Middle frontal gyrus (tissue), 1 donor: ENCODE data around the gene CCDC3.
"Not testable (repeated sequence)": the region's sequence is repeated elsewhere in the genome, so short reads cannot be mapped to it uniquely, and the experiment has no call there.

Experiments
- DNase-seq: peaks from one replicate; pipeline ENCODE4 v3.0.0-alpha.2; 2015; ENCODE audit warnings: low spot score; ENCODE audit errors: extremely low spot score

The CCDC3 gene

GRCh38 chr10:12892924-12893323 lies 108.6 kb downstream of the CCDC3 start:
- no peak for DNase-seq

- DNase-seq = no peak
These were observed 110.6 kb downstream of the CCDC3 start for GRCh38 chr10:12890958-12891357.

- DNase-seq = no peak
These were observed 113.0 kb downstream of the CCDC3 start for GRCh38 chr10:12888470-12888869.

GRCh38 chr10:12887780-12888179 lies 113.7 kb downstream of the CCDC3 start:
- DNase-seq = no peak

GRCh38 chr10:12884851-12885250 lies 116.7 kb downstream of the CCDC3 start:
- no peak for DNase-seq

GRCh38 chr10:12880423-12880822 lies 121.1 kb downstream of the CCDC3 start:
- no peak for DNase-seq

- no peak for DNase-seq
These were observed 124.4 kb downstream of the CCDC3 start for GRCh38 chr10:12877150-12877549.

- DNase-seq = peak; percentile 14
These were observed 125.2 kb downstream of the CCDC3 start for GRCh38 chr10:12876266-12876665.

GRCh38 chr10:12875100-12875499 lies 126.4 kb downstream of the CCDC3 start:
- peak; percentile 31 for DNase-seq

- DNase-seq = no peak
These were observed 127.0 kb downstream of the CCDC3 start for GRCh38 chr10:12874501-12874900.

- no peak for DNase-seq
These were observed 128.3 kb downstream of the CCDC3 start for GRCh38 chr10:12873172-12873571.

GRCh38 chr10:12872577-12872976 lies 128.9 kb downstream of the CCDC3 start:
- DNase-seq = no peak

- no peak for DNase-seq
These were observed 132.1 kb downstream of the CCDC3 start for GRCh38 chr10:12869427-12869826.

- no peak for DNase-seq
These were observed 133.3 kb downstream of the CCDC3 start for GRCh38 chr10:12868229-12868628.

- DNase-seq = not testable (repeated sequence)
These were observed 136.0 kb downstream of the CCDC3 start for GRCh38 chr10:12865515-12865914.

GRCh38 chr10:12862459-12862858 lies 139.1 kb downstream of the CCDC3 start:
- DNase-seq = no peak

GRCh38 chr10:12854988-12855387 lies 146.5 kb downstream of the CCDC3 start:
- DNase-seq = no peak

GRCh38 chr10:12852687-12853086 lies 148.8 kb downstream of the CCDC3 start:
- no peak for DNase-seq

- DNase-seq = no peak
These were observed 152.0 kb downstream of the CCDC3 start for GRCh38 chr10:12849319-12850181.

- no peak for DNase-seq
These were observed 152.9 kb downstream of the CCDC3 start for GRCh38 chr10:12848439-12849173.

GRCh38 chr10:12847361-12847975 lies 154.0 kb downstream of the CCDC3 start:
- DNase-seq = no peak

- no peak for DNase-seq
These were observed 154.8 kb downstream of the CCDC3 start for GRCh38 chr10:12846718-12847117.
